ENCODE results near the gene TRAF1. TPM values are rescaled to one million over a fixed set of nuclear protein-coding genes. Genes with fewer than 3 reads are reported as not detected.

The TRAF1 gene
- polyA plus RNA-seq, 4 donors = 4.0 to 7.8 (median 6.1) TPM

- DNase-seq (ENCODE audit: low read depth in 4 of 4, low spot score in 2 of 4) = no peak
These were observed 70.5 kb downstream of the TRAF1 start for GRCh38 chr9:120855827-120856670.

GRCh38 chr9:120854596-120855327, 71.8 kb downstream of the TRAF1 start:
- no peak for DNase-seq (ENCODE audit: low read depth in 4 of 4, low spot score in 2 of 4)

GRCh38 chr9:120853198-120853597, 73.4 kb downstream of the TRAF1 start:
- DNase-seq (ENCODE audit: low read depth in 4 of 4, low spot score in 2 of 4) = no peak

Other genes starting within 250 kb of the TRAF1 start
- gene MEGF9, start 212.3 kb downstream of the TRAF1 start, polyA plus RNA-seq (ENCODE audit: insufficient read length in 4 of 4) = 10 to 100 TPM; 16.3 to 20.9 (median 17.8) TPM
- 10 to 100 TPM; 39.9 to 48.3 (median 43.6) TPM for gene FBXW2, start 133.4 kb downstream of the TRAF1 start, polyA plus RNA-seq (ENCODE audit: insufficient read length in 4 of 4)
- 10 to 100 TPM; 27.9 to 39.0 (median 31.1) TPM for gene PSMD5, start 83.9 kb downstream of the TRAF1 start, polyA plus RNA-seq (ENCODE audit: insufficient read length in 4 of 4)
- 10 to 100 TPM; 27.8 to 41.9 (median 37.3) TPM for gene PHF19, start 49.6 kb downstream of the TRAF1 start, polyA plus RNA-seq (ENCODE audit: insufficient read length in 4 of 4)
- 10 to 100 TPM; 12.6 to 17.1 (median 15.5) TPM for gene C5, start 123.5 kb upstream of the TRAF1 start, polyA plus RNA-seq (ENCODE audit: insufficient read length in 4 of 4)
- gene CNTRL, start 148.2 kb upstream of the TRAF1 start, polyA plus RNA-seq (ENCODE audit: insufficient read length in 4 of 4) = 10 to 100 TPM; 28.2 to 38.3 (median 35.8) TPM